K562 (cell line): ENCODE data around the gene LOXHD1. TPM values are rescaled to one million over a fixed set of nuclear protein-coding genes. Genes with fewer than 3 reads are reported as not detected.

Source experiments
- ATAC-seq: fragments of 200-7000 bp; cut with Tn5 transposase; 3 replicates; pipeline ENCODE4 v1.9.1; 2020; ENCODE audit warnings: moderate library complexity
- BruUV-seq: library from RNA; stranded (reverse); fragments of 400-500 nt; replicated peaks from 2 replicates; lab custom pipeline; 2021; lab: Mats Ljungman, UMichigan
- CTCF ChIA-PET: fragments of 300-600 bp; formaldehyde crosslinking; extraction: SDS; loops from one replicate; lab custom pipeline; 2021; ENCODE audit warnings: low intra/inter-chr PET ratio; lab: Yijun Ruan, JAX
- POLR2A ChIA-PET: fragments of 300-600, 350-650 bp; sonication (Branson Sonifier 250); formaldehyde crosslinking; extraction: SDS; loops from one replicate; lab custom pipeline; 2021; ENCODE audit warnings: antibody characterized with exemption, inconsistent platforms; lab: Yijun Ruan, JAX
- DNase-seq, 4 experiments: peaks; one replicate each; pipeline versions ENCODE4 v3.0.0 to v3.0.0-alpha.2; 2011 to 2018; ENCODE audit warnings: low spot score in 3 of 4, mixed read lengths in 3 of 4; ENCODE audit errors: extremely low read depth in 1 of 4
- FAIRE-seq: peaks from 2 replicates; lab custom pipeline; 2011; peaks lifted over from hg19 to GRCh38; lab: Jason Lieb, UNC
- H2AFZ ChIP-seq: 2 replicates; pipeline ENCODE4 v1.6.0; 2011; ENCODE audit warnings: low read depth, low read length, control low read depth, inconsistent platforms
- H3K27ac ChIP-seq: fragments of 200-600 bp; 3 replicates; pipeline ENCODE4 v1.8.0; 2011; ENCODE audit warnings: low read depth, mild to moderate bottlenecking, control low read depth, inconsistent platforms, low read length, moderate library complexity, mixed read lengths; ENCODE audit errors: extremely low read depth
- H3K27me3 ChIP-seq, 2 experiments: fragments of 300-600 bp in 1 of 2; 2 replicates in 1 of 2; 3 replicates in 1 of 2; pipeline versions ENCODE4 v1.6.0 to v1.8.0; 2011; ENCODE audit warnings: inconsistent platforms in 2 of 2, low read length in 2 of 2, mild to moderate bottlenecking in 1 of 2, mixed read lengths in 1 of 2, moderate library complexity in 1 of 2; ENCODE audit not compliant: control insufficient read depth in 2 of 2, insufficient read depth in 2 of 2
- H3K36me3 ChIP-seq: fragments of 300-600 bp; 3 replicates; pipeline ENCODE4 v1.8.0; 2011; ENCODE audit warnings: mild to moderate bottlenecking, low read length, inconsistent platforms; ENCODE audit not compliant: control insufficient read depth, insufficient read depth
- H3K4me1 ChIP-seq, 2 experiments: fragments of 200-600 bp in 1 of 2; replicated peaks in 1 of 2; 2 replicates in 1 of 2; 3 replicates in 1 of 2; pipeline versions ENCODE4 v1.5.1 to v1.8.0; 2011; ENCODE audit warnings: inconsistent platforms in 2 of 2, low read length in 2 of 2, mild to moderate bottlenecking in 1 of 2, mixed read lengths in 1 of 2, moderate library complexity in 1 of 2; ENCODE audit not compliant: control insufficient read depth in 2 of 2, insufficient read depth in 2 of 2
- H3K4me2 ChIP-seq: 2 replicates; pipeline ENCODE4 v1.6.1; 2011; ENCODE audit warnings: low read length, control low read depth, inconsistent platforms, mixed read lengths; ENCODE audit not compliant: insufficient read depth
- H3K4me3 ChIP-seq: fragments of 200-600 bp; sonication (generic), shearing (Covaris generic); 2 replicates; pipeline ENCODE4 v1.5.1; 2016; ENCODE audit warnings: control low read depth, inconsistent platforms
- H3K79me2 ChIP-seq: fragments of 200-600 bp; 3 replicates; pipeline ENCODE4 v1.8.0; 2011; ENCODE audit warnings: low read length, inconsistent platforms; ENCODE audit not compliant: control insufficient read depth, insufficient read depth
- H3K9ac ChIP-seq, 2 experiments: 2 replicates each; pipeline versions ENCODE4 v1.6.0 to v1.6.1; 2011; ENCODE audit warnings: low read depth in 2 of 2, low read length in 2 of 2, control low read depth in 1 of 2, inconsistent platforms in 1 of 2, mild to moderate bottlenecking in 1 of 2, mixed read lengths in 1 of 2; ENCODE audit not compliant: insufficient read depth in 1 of 2
- H3K9me1 ChIP-seq: one replicate; pipeline ENCODE4 v1.6.0; 2011; ENCODE audit warnings: inconsistent platforms, mild to moderate bottlenecking, low read length, moderate library complexity; ENCODE audit not compliant: control insufficient read depth, insufficient read depth
- H3K9me3 ChIP-seq: replicated peaks from 2 replicates; pipeline ENCODE4 v1.5.1; 2011; ENCODE audit warnings: low read depth, low read length, inconsistent platforms; ENCODE audit not compliant: control insufficient read depth, insufficient read depth
- H4K20me1 ChIP-seq: replicated peaks from 2 replicates; pipeline ENCODE4 v1.6.1; 2011; ENCODE audit warnings: low read length, inconsistent platforms, mixed read lengths; ENCODE audit not compliant: control insufficient read depth, insufficient read depth
- ARHGAP35 ChIP-seq: fragments of 450-650 bp; IDR thresholded peaks from 2 replicates; pipeline ENCODE4 v1.6.1; 2018; ENCODE audit not compliant: partially characterized antibody
- BMI1 ChIP-seq: fragments of 150-350 bp; IDR thresholded peaks from 2 replicates; pipeline ENCODE4 v1.6.1; 2014; ENCODE audit warnings: low read length
- CBX2 ChIP-seq: fragments of 200-600 bp; sonication (generic); IDR thresholded peaks from one replicate; pipeline ENCODE4 v1.6.1; 2012; ENCODE audit warnings: mild to moderate bottlenecking, low read length, inconsistent platforms; ENCODE audit not compliant: insufficient read depth, poor library complexity, severe bottlenecking
- CEBPG ChIP-seq, 3 experiments: fragments of 200-800 bp in 1 of 3; sonication (Bioruptor generic) in 1 of 3; sonication (generic) in 1 of 3; formaldehyde crosslinking in 1 of 3; IDR thresholded peaks in 2 of 3; conservative IDR thresholded peaks in 1 of 3; 2 replicates each; pipeline versions ENCODE4 v1.6.1 to v1.8.0; 2016 to 2022; ENCODE audit warnings: missing compliant biosample characterization in 2 of 3, missing genetic modification characterization in 2 of 3, mild to moderate bottlenecking in 1 of 3, missing genetic modification reagents in 1 of 3
- CREBBP ChIP-seq: IDR thresholded peaks from one replicate; pipeline ENCODE4 v1.6.1; 2012; ENCODE audit warnings: low read depth, mild to moderate bottlenecking, control low read depth, inconsistent platforms, low read length
- ETV6 ChIP-seq, 3 experiments: fragments of 150-350 bp in 1 of 3; sonication (generic) in 1 of 3; formaldehyde crosslinking in 1 of 3; IDR thresholded peaks; 2 replicates each; pipeline versions ENCODE4 v1.6.1 to v1.8.0; 2014 to 2022; ENCODE audit warnings: borderline replicate concordance in 2 of 3, low read depth in 2 of 3, antibody characterized with exemption in 1 of 3, low read length in 1 of 3, mild to moderate bottlenecking in 1 of 3, missing genetic modification reagents in 1 of 3
- KAT7 ChIP-seq: sonication (generic); formaldehyde crosslinking; IDR thresholded peaks from 2 replicates; pipeline ENCODE4 v1.8.0; 2022; ENCODE audit warnings: missing genetic modification reagents, mild to moderate bottlenecking, borderline replicate concordance
- NKRF ChIP-seq: fragments of 450-650 bp; IDR thresholded peaks from 2 replicates; pipeline ENCODE4 v1.6.1; 2016; ENCODE audit warnings: borderline replicate concordance
- OTX1 ChIP-seq: fragments of 450-650 bp; formaldehyde crosslinking; IDR thresholded peaks from 2 replicates; pipeline ENCODE4 v1.4.0; 2022; ENCODE audit warnings: mild to moderate bottlenecking
- PRMT5 ChIP-seq: sonication (generic); formaldehyde crosslinking; IDR thresholded peaks from 2 replicates; pipeline ENCODE4 v1.5.0; 2020; ENCODE audit warnings: missing genetic modification reagents
- SMARCB1 ChIP-seq: IDR thresholded peaks from 2 replicates; pipeline ENCODE4 v1.6.1; 2011; ENCODE audit warnings: improper control_type of control experiment, low read depth; ENCODE audit not compliant: insufficient read length
- ZFPM2 ChIP-seq: fragments of 250-450 bp; sonication (Bioruptor Pico); IDR thresholded peaks from 2 replicates; pipeline ENCODE4 v1.5.1; 2022; ENCODE audit warnings: mild to moderate bottlenecking
- ZNF146 ChIP-seq: IDR thresholded peaks from one replicate; pipeline ENCODE4 v1.6.1; 2018; ENCODE audit warnings: missing compliant biosample characterization; ENCODE audit not compliant: unreplicated experiment
- ZNF3 ChIP-seq: fragments of 250-450 bp; sonication (Bioruptor Pico); IDR thresholded peaks from 2 replicates; pipeline ENCODE4 v1.5.0; 2021; ENCODE audit warnings: mild to moderate bottlenecking, moderate library complexity
- ZNF311 ChIP-seq: fragments of 250-450 bp; sonication (Bioruptor Pico); IDR thresholded peaks from 2 replicates; pipeline ENCODE4 v1.4.0; 2020; ENCODE audit warnings: mild to moderate bottlenecking, moderate library complexity
- WGBS: fragments of 100-300 bp; shearing (Covaris generic); methylation state at CpG from one replicate; pipeline ENCODE4 v1.1.6; 2016; ENCODE audit warnings: low coverage, mixed read lengths; ENCODE audit not compliant: insufficient coverage; ENCODE audit errors: missing lambda C conversion rate; 5-methylcytosine and 5-hydroxymethylcytosine counted together
- in situ Hi-C: fragments of 300-500 bp; cut with MboI; formaldehyde crosslinking; loops from 4 replicates; pipeline ENCODE4 v1.15.0; 2018; ENCODE audit warnings: inconsistent platforms, mixed read lengths
- intact Hi-C: fragments of 100-400 bp; cut with micrococcal nuclease; formaldehyde crosslinking; loops from 2 replicates; pipeline ENCODE4 v1.14.2; 2022
- polyA plus RNA-seq, 8 experiments: library from polyadenylated mRNA; depleted of rRNA in 4 of 8; stranded (reverse) in 5 of 8; unstranded in 3 of 8; fragments of >200 nt; fragmentation: Nextera tagmentation in 2 of 8; fragmentation: Illumina TruSeq in 1 of 8; extraction: Ambion mirVana in 2 of 8; extraction: Trizol in 1 of 8; gene quantifications; 2 replicates each; pipeline versions ENCODE4 v1.2.1 to v1.2.3, GENCODE V29; 2011 to 2014; ENCODE audit warnings: inconsistent platforms in 1 of 8, missing spikeins in 1 of 8
- total RNA-seq, 7 experiments: library from RNA; depleted of rRNA in 6 of 7; stranded (reverse); fragments of >200 nt in 6 of 7; fragmentation: Illumina TruSeq in 2 of 7; extraction: Trizol in 2 of 7; gene quantifications; 2 replicates each; pipeline versions ENCODE4 v1.2.1 to v1.2.3, GENCODE V29; 2011 to 2021; ENCODE audit warnings: low replicate concordance in 1 of 7

The LOXHD1 gene
- total and polyA plus RNA-seq, 9 of the 15 experiments (the other 6 are each of a cell fraction or from before 2014, with no cell fraction given), result not detected

- ATAC-seq, result no peak
- no peaks in the 10 kb centered on the region for H3K9me3 ChIP-seq
- BruUV-seq, result no TSS peak
- WGBS, result 4% methylated on average over 4 of the region's 4 CpGs
- DNase-seq, result no peak
- no peak overlapping the region for H3K4me2 ChIP-seq
- in situ Hi-C loops, result no loop called here
- no peaks in the 10 kb centered on the region for H3K4me1 ChIP-seq
- H4K20me1 ChIP-seq, result no peaks in the 10 kb centered on the region
- CTCF ChIA-PET, result no interaction called here
- TF ChIP-seq ZNF3, result no peak
- TF ChIP-seq ETV6 (IDR thresholded peaks at IDR 0.05; ENCODE audit: borderline replicate concordance in 1 of 2, low read depth in 2 of 2, low read length in 1 of 2), result no peak
- no peak for TF ChIP-seq ETV6 (CRISPR knock-in tag; IDR thresholded peaks at IDR 0.05; ENCODE audit: borderline replicate concordance)
- no peak for TF ChIP-seq ZNF146 (CRISPR knock-in tag)
- no peak for TF ChIP-seq PRMT5
- no peak for TF ChIP-seq KAT7
- no peak for TF ChIP-seq BMI1
- TF ChIP-seq SMARCB1, result no peak
- no peak for TF ChIP-seq CEBPG (CRISPR knock-in tag; IDR thresholded peaks at IDR 0.05)
- TF ChIP-seq CEBPG (tag; conservative IDR thresholded peaks at IDR 0.05 in 1 of 2, IDR thresholded peaks at IDR 0.05 in 1 of 2), result no peak
- TF ChIP-seq ZNF311, result no peak
- TF ChIP-seq CBX2, result no peak
- no peak for TF ChIP-seq OTX1 (CRISPR knock-in tag)
- no peak for TF ChIP-seq ARHGAP35
- TF ChIP-seq CREBBP, result no peak
- TF ChIP-seq NKRF, result no peak
- no peak for TF ChIP-seq ZFPM2 (CRISPR knock-in tag)
- TF ChIP-seq, all 486 proteins: peak for 0
- intact Hi-C loops, result no loop called here
- FAIRE-seq, result no peak
- H2AFZ ChIP-seq, result no peak overlapping the region
- no peaks in the 10 kb centered on the region for H3K36me3 ChIP-seq
- no peaks in the 10 kb centered on the region for H3K79me2 ChIP-seq
- H3K4me3 ChIP-seq, result no peak overlapping the region
- POLR2A ChIA-PET, result interaction anchor here (0.6 kb wide), 1 partner anchor 11 kb away, joined by 4 read pairs; no protein-coding TSS in a partner anchor
- no peaks in the 10 kb centered on the region for H3K9me1 ChIP-seq
- no peak overlapping the region for H3K9ac ChIP-seq
- no peak overlapping the region for H3K27ac ChIP-seq
- no peaks in the 10 kb centered on the region; a peak in 2 of 5 replicates for H3K27me3 ChIP-seq
Observed at GRCh38 chr18:46630160-46630559, 26.9 kb downstream of the LOXHD1 start.
